WTC11 (cell line): ENCODE results near the gene PYM1. TPM values are rescaled to one million over a fixed set of nuclear protein-coding genes. Genes with fewer than 3 reads are reported as not detected.

ENCODE experiments used
- ATAC-seq: fragments of 200-7000 bp; cut with Tn5 transposase; 2 replicates; pipeline ENCODE4 v1.10.0; 2021; ENCODE audit warnings: mild to moderate bottlenecking, moderate library complexity
- CTCF ChIA-PET: fragments of 300-600 bp; sonication (Branson Sonifier 250); formaldehyde crosslinking; loops from one replicate; lab custom pipeline; 2021; ENCODE audit warnings: antibody characterized with exemption; lab: Charles Lee
- POLR2A ChIA-PET: fragments of 350-600 bp; sonication (Branson Sonifier 250); formaldehyde crosslinking; loops from one replicate; lab custom pipeline; 2021; ENCODE audit warnings: antibody characterized with exemption; lab: Charles Lee
- DNase-seq: peaks from one replicate; pipeline ENCODE4 v3.0.0; 2021; ENCODE audit warnings: low spot score
- H3K27ac Mint-ChIP-seq: 2 replicates; pipeline ENCODE4 v1.8.0; 2021; ENCODE audit warnings: mixed read lengths
- H3K27me3 Mint-ChIP-seq: 2 replicates; pipeline ENCODE4 v1.8.0; 2021; ENCODE audit warnings: low read depth, mild to moderate bottlenecking, moderate library complexity, mixed read lengths
- H3K36me3 Mint-ChIP-seq: 2 replicates; pipeline ENCODE4 v1.8.0; 2021; ENCODE audit warnings: mixed read lengths
- H3K4me1 Mint-ChIP-seq: 2 replicates; pipeline ENCODE4 v1.8.0; 2022; ENCODE audit warnings: mixed read lengths
- H3K4me3 Mint-ChIP-seq: 2 replicates; pipeline ENCODE4 v1.8.0; 2021; ENCODE audit warnings: mild to moderate bottlenecking, moderate library complexity, mixed read lengths
- H3K9me3 Mint-ChIP-seq: 2 replicates; pipeline ENCODE4 v1.8.0; 2021; ENCODE audit warnings: mixed read lengths
- AFF4 ChIP-seq: sonication (generic); formaldehyde crosslinking; IDR thresholded peaks from 2 replicates; pipeline ENCODE4 v1.8.1; 2023; ENCODE audit warnings: mild to moderate bottlenecking, missing genetic modification reagents, borderline replicate concordance
- ARID4B ChIP-seq: sonication (generic); formaldehyde crosslinking; IDR thresholded peaks from 2 replicates; pipeline ENCODE4 v1.8.0; 2023; ENCODE audit warnings: missing genetic modification reagents, mild to moderate bottlenecking, borderline replicate concordance
- E2F4 ChIP-seq: sonication (generic); formaldehyde crosslinking; IDR thresholded peaks from 2 replicates; pipeline ENCODE4 v1.8.1; 2022; ENCODE audit warnings: low read depth, mild to moderate bottlenecking, moderate library complexity, missing genetic modification reagents, borderline replicate concordance
- E2F5 ChIP-seq: sonication (generic); formaldehyde crosslinking; IDR thresholded peaks from 2 replicates; pipeline ENCODE4 v1.8.1; 2022; ENCODE audit warnings: mild to moderate bottlenecking, moderate library complexity, missing genetic modification reagents
- FOXP4 ChIP-seq: sonication (generic); formaldehyde crosslinking; IDR thresholded peaks from 2 replicates; pipeline ENCODE4 v1.8.0; 2022; ENCODE audit warnings: mild to moderate bottlenecking, missing genetic modification reagents
- GABPB1 ChIP-seq: sonication (generic); formaldehyde crosslinking; IDR thresholded peaks from 2 replicates; pipeline ENCODE4 v1.8.1; 2023; ENCODE audit warnings: mild to moderate bottlenecking, missing genetic modification reagents
- NR2C2 ChIP-seq: sonication (generic); formaldehyde crosslinking; IDR thresholded peaks from 2 replicates; pipeline ENCODE4 v1.8.0; 2022; ENCODE audit warnings: mild to moderate bottlenecking, missing genetic modification reagents
- NR3C1 ChIP-seq: sonication (generic); formaldehyde crosslinking; conservative IDR thresholded peaks from 2 replicates; pipeline ENCODE4 v1.8.1; 2023; ENCODE audit warnings: low read depth, mild to moderate bottlenecking, missing genetic modification reagents
- PREB ChIP-seq: sonication (generic); formaldehyde crosslinking; IDR thresholded peaks from 2 replicates; pipeline ENCODE4 v1.8.1; 2022; ENCODE audit warnings: mild to moderate bottlenecking, missing genetic modification reagents, moderate library complexity, borderline replicate concordance
- PRRX2 ChIP-seq: fragments of 250-450 bp; sonication (Bioruptor Pico); IDR thresholded peaks from 2 replicates; pipeline ENCODE4 v1.8.0; 2021; ENCODE audit warnings: mild to moderate bottlenecking
- STAT6 ChIP-seq: sonication (generic); formaldehyde crosslinking; conservative IDR thresholded peaks from 2 replicates; pipeline ENCODE4 v1.8.1; 2023; ENCODE audit warnings: mild to moderate bottlenecking, low read depth, missing genetic modification reagents, moderate library complexity
- ZNF121 ChIP-seq: sonication (generic); formaldehyde crosslinking; IDR thresholded peaks from 2 replicates; pipeline ENCODE4 v1.8.0; 2023; ENCODE audit warnings: missing genetic modification reagents
- ZNF138 ChIP-seq: sonication (generic); formaldehyde crosslinking; conservative IDR thresholded peaks from 2 replicates; pipeline ENCODE4 v1.8.1; 2022; ENCODE audit warnings: mild to moderate bottlenecking, moderate library complexity, missing genetic modification reagents
- ZNF219 ChIP-seq: sonication (generic); formaldehyde crosslinking; IDR thresholded peaks from 2 replicates; pipeline ENCODE4 v1.8.0; 2023; ENCODE audit warnings: missing genetic modification reagents, mild to moderate bottlenecking, borderline replicate concordance
- ZNF317 ChIP-seq: sonication (generic); formaldehyde crosslinking; IDR thresholded peaks from 2 replicates; pipeline ENCODE4 v1.8.1; 2023; ENCODE audit warnings: low read depth, mild to moderate bottlenecking, moderate library complexity, missing genetic modification reagents, borderline replicate concordance
- ZNF396 ChIP-seq: fragments of 250-450 bp; sonication (Bioruptor Pico); IDR thresholded peaks from 2 replicates; pipeline ENCODE4 v1.8.0; 2021; ENCODE audit warnings: mild to moderate bottlenecking, moderate library complexity, borderline replicate concordance
- total RNA-seq: library from RNA; stranded (reverse); gene quantifications from 3 replicates; pipeline ENCODE4 v1.2.3, GENCODE V29; 2021

Gene PYM1
- total RNA-seq, 1 experiment from 2014 or later = 55.5 TPM

GRCh38 chr12:55915482-55915859 is 12.2 kb downstream of the PYM1 start (continued):
- TF ChIP-seq STAT6 (no peak), ZNF317 (no peak), PRRX2 (CRISPR knock-in tag) (no peak), ZNF396 (CRISPR knock-in tag) (no peak), E2F4 (no peak), PREB (CRISPR knock-in tag) (no peak), ZNF138 (CRISPR knock-in tag) (no peak), ZNF121 (CRISPR knock-in tag) (no peak), ARID4B (CRISPR knock-in tag) (no peak), AFF4 (no peak)

GRCh38 chr12:55912908-55913307 is 14.8 kb downstream of the PYM1 start:
- no peaks in the 10 kb centered on the region for H3K9me3 Mint-ChIP-seq
- POLR2A ChIA-PET = no interaction called here
- TF ChIP-seq NR3C1 (CRISPR knock-in tag) = no peak
- no peak for TF ChIP-seq ZNF219
- no peak for TF ChIP-seq E2F5 (CRISPR knock-in tag)
- TF ChIP-seq E2F4 = no peak
- TF ChIP-seq NR2C2 (CRISPR knock-in tag) = no peak
- TF ChIP-seq GABPB1 (CRISPR knock-in tag) = no peak
- no peak for TF ChIP-seq FOXP4

More at GRCh38 chr12:55912908-55913307, 14.8 kb downstream of the PYM1 start:
- Mint-ChIP-seq H3K27ac (peak overlapping the region; percentile 67), H3K4me3 (no peak overlapping the region), H3K27me3 (no peaks in the 10 kb centered on the region), H3K36me3 (peaks cover 20% of the 10 kb centered on the region), H3K4me1 (peaks cover 4% of the 10 kb centered on the region)
- CTCF ChIA-PET = no interaction called here
- DNase-seq = no peak
- no peak for ATAC-seq
